Activated T-helper 2 cell treated with anti-CD3 and anti-CD28 coated beads, Interferon-gamma antibody, Interleukin-2, Interleukin-4, amounts not matched to agents 10 μg/mL and 5 μg/mL and 100 μg/mL, durations not matched to agents 14 hours and 24 hours and 36 hours (primary cell): Measurements from ENCODE around the gene RWDD3. TPM values are rescaled to one million over a fixed set of nuclear protein-coding genes. Genes with fewer than 3 reads are reported as not detected.

ENCODE experiments used
- DNase-seq: peaks from one replicate; pipeline ENCODE4 v3.0.0; 2021; ENCODE audit warnings: low spot score
- H3K27ac Mint-ChIP-seq: one replicate; pipeline ENCODE4 v1.8.0; 2021; ENCODE audit warnings: mixed read lengths
- H3K27me3 Mint-ChIP-seq: one replicate; pipeline ENCODE4 v1.8.0; 2021; ENCODE audit warnings: low read depth, mixed read lengths
- H3K36me3 Mint-ChIP-seq: one replicate; pipeline ENCODE4 v1.8.0; 2021; ENCODE audit warnings: low read depth, mixed read lengths
- H3K4me1 Mint-ChIP-seq: one replicate; pipeline ENCODE4 v1.8.0; 2021; ENCODE audit warnings: low read depth, mixed read lengths
- H3K4me3 Mint-ChIP-seq: one replicate; pipeline ENCODE4 v1.8.0; 2021; ENCODE audit warnings: low read depth, mild to moderate bottlenecking, moderate library complexity, mixed read lengths
- H3K9me3 Mint-ChIP-seq: one replicate; pipeline ENCODE4 v1.8.0; 2021; ENCODE audit warnings: mixed read lengths
- intact Hi-C: fragments of 100-400 bp; cut with micrococcal nuclease; formaldehyde crosslinking; loops from one replicate; pipeline ENCODE4 v1.15.1; 2023
- total RNA-seq: library from RNA; stranded (reverse); gene quantifications from 2 replicates; pipeline ENCODE4 v1.2.3, GENCODE V29; 2022

The RWDD3 gene
- total RNA-seq, 1 donor from 2014 or later: 15.5 TPM

DNA sequence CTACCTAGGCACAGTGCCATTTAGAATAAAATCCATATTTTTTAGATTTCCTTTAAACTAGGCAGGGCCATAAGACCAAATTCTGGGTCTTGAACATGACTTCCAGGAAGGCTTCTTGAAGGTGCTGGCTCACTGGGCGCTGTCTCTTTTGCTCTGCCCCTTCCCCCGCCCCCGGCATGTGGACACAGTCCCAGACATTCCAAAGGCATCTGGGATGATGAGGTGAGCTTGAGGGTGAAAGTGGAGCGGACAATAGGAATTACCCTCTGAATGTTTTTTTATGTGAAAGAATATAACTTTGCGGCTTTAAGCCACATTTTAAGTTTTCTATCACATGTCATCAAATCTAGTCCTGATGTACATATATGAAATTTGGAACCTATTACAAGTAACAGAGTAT, 29.4 kb downstream of the RWDD3 start:
- Mint-ChIP-seq H3K4me1 (no peaks in the 10 kb centered on the region), H3K4me3 (no peak overlapping the region), H3K9me3 (no peaks in the 10 kb centered on the region), H3K36me3 (no peaks in the 10 kb centered on the region), H3K27ac (no peak overlapping the region), H3K27me3 (peaks cover 5% of the 10 kb centered on the region)
- intact Hi-C loops: no loop called here
- no peak for DNase-seq

- Mint-ChIP-seq H3K27me3 (peaks cover 3% of the 10 kb centered on the region), H3K4me3 (no peak overlapping the region), H3K9me3 (no peaks in the 10 kb centered on the region), H3K4me1 (no peaks in the 10 kb centered on the region), H3K36me3 (no peaks in the 10 kb centered on the region), H3K27ac (no peak overlapping the region)
- intact Hi-C loops: no loop called here
- DNase-seq: no peak
Observed at GRCh38 chr1:95265106-95265505, 31.1 kb downstream of the RWDD3 start.

DNA sequence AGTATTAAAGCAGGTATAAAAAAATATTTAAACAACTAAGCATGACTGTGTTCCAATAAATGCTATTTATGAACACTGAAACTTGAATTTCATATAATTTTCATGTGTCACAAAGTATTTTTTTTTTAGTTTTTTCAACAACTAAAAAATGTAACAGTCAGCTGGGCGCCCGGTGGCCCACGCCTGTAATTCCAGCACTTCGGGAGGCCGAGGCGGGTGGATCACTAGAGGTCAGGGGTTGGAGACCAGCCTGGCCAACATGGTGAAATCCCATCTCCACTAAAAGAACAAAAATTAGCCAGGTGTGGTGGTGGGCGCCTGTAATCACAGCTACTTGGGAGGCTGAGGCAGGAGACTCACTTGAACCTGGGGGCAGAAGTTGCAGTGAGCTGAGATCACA, 42.4 kb downstream of the RWDD3 start:
- H3K4me3 Mint-ChIP-seq: no peak overlapping the region
- intact Hi-C loops: no loop called here
- no peaks in the 10 kb centered on the region for H3K4me1 Mint-ChIP-seq
- H3K27ac Mint-ChIP-seq: no peak overlapping the region
- H3K9me3 Mint-ChIP-seq: no peaks in the 10 kb centered on the region
- no peak for DNase-seq
- no peaks in the 10 kb centered on the region for H3K27me3 Mint-ChIP-seq
- no peaks in the 10 kb centered on the region for H3K36me3 Mint-ChIP-seq

DNA sequence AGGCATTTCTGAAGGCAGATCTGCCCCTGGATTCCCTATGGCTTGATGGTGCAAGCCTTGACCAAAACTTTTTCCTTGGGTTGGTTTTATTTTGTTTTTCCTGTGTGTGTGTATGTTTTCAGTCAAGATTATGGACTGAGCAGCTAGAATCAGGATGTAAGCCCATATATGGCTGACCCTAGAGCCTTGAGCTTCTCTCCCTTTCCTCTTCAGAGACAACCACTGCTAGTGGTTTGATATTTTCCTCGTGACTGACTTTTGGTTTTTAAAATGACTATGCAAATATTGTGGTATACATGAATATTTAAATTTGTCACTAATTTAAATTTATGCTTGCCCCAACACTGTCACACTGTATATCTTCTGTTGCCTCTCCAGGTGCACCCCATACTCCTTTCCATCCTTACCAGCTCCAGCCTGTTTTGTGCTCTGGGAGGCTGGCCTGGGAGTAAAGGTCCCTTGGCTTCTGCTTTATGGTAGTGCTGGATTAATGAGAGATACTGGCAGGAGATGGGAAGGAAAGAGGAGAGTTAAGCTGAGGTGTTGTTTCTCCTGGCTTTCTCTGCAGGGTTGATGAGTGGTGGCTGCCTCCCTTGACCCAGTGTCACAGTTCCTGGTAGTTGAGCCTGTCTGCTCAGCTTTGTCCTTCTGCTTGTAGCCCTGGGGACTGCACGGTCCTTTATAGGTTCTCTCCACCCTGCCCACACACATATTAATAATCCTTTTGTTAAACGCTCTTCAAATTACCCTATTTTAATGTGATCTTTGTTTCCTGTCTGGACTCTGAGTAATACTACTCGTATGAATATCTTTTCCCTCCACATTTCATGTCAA, 44.4 kb downstream of the RWDD3 start:
- H3K4me1 Mint-ChIP-seq: no peaks in the 10 kb centered on the region
- no peaks in the 10 kb centered on the region for H3K9me3 Mint-ChIP-seq
- no peak overlapping the region for H3K4me3 Mint-ChIP-seq
- no peaks in the 10 kb centered on the region for H3K36me3 Mint-ChIP-seq
- peaks cover 3% of the 10 kb centered on the region for H3K27me3 Mint-ChIP-seq
- intact Hi-C loops: no loop called here
- DNase-seq: no peak
- H3K27ac Mint-ChIP-seq: no peak overlapping the region

GRCh38 chr1:95281781-95282517, 47.9 kb downstream of the RWDD3 start:
- Mint-ChIP-seq H3K27ac (no peak overlapping the region), H3K36me3 (no peaks in the 10 kb centered on the region), H3K4me3 (no peak overlapping the region), H3K4me1 (no peaks in the 10 kb centered on the region), H3K9me3 (no peaks in the 10 kb centered on the region), H3K27me3 (peaks cover 3% of the 10 kb centered on the region)
- DNase-seq: no peak
- intact Hi-C loops: no loop called here

GRCh38 chr1:95282518-95282895, 48.5 kb downstream of the RWDD3 start:
- no peak for DNase-seq
- Mint-ChIP-seq H3K9me3 (no peaks in the 10 kb centered on the region), H3K4me1 (no peaks in the 10 kb centered on the region), H3K27me3 (peaks cover 3% of the 10 kb centered on the region), H3K27ac (no peak overlapping the region), H3K36me3 (no peaks in the 10 kb centered on the region), H3K4me3 (no peak overlapping the region)
- intact Hi-C loops: no loop called here

DNA sequence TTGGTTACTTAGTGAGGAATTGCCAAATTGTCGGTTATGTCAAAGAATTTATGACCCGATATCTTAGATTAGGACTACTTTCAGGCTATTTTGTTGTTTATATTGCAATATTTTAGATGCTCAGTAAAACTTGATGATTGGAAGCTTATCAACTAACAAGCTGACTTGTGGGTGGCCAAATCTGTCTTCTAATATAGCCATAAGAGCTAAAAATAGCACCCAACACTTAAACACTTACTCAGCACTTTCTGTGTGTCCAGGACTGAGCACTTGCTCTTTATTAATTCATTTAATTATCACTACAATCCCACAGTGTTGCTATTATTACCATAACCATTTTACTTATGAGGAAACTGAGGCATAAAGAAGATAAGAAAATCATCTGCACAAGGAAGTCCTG, 50.4 kb downstream of the RWDD3 start:
- H3K4me1 Mint-ChIP-seq: no peaks in the 10 kb centered on the region
- H3K9me3 Mint-ChIP-seq: no peaks in the 10 kb centered on the region
- DNase-seq: no peak
- intact Hi-C loops: no loop called here
- peaks cover 3% of the 10 kb centered on the region for H3K27me3 Mint-ChIP-seq
- H3K27ac Mint-ChIP-seq: no peak overlapping the region
- H3K4me3 Mint-ChIP-seq: no peak overlapping the region
- H3K36me3 Mint-ChIP-seq: no peaks in the 10 kb centered on the region

DNA sequence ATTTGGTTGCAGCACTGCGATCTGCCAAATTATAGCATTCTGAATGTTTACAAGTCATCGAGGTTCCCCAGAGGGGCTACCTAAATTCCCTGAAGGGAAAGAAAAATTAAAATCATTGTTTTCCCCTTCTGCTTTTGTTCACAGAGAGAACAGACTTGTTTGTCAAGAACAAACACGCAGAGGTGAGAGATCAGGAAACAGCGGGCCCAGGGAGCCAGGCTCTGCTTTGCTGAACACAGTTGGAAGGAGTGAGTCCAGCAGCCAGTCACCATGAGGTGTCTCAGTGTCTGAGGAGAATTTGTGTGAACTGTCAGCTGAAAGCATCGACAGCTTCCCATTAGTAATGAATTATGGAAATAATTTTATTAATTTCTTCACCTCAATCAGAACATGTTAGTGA, 52.5 kb downstream of the RWDD3 start:
- intact Hi-C loops: no loop called here

GRCh38 chr1:95287081-95287480, 53.1 kb downstream of the RWDD3 start:
- intact Hi-C loops: no loop called here
- H3K36me3 Mint-ChIP-seq: no peaks in the 10 kb centered on the region
- DNase-seq: no peak
- H3K27me3 Mint-ChIP-seq: peaks cover 3% of the 10 kb centered on the region
- H3K9me3 Mint-ChIP-seq: no peaks in the 10 kb centered on the region
- H3K27ac Mint-ChIP-seq: no peak overlapping the region
- H3K4me3 Mint-ChIP-seq: no peak overlapping the region
- H3K4me1 Mint-ChIP-seq: no peaks in the 10 kb centered on the region

More for the DNA sequence above, 52.5 kb downstream of the RWDD3 start:
- DNase-seq: no peak
- no peak overlapping the region for H3K27ac Mint-ChIP-seq
- no peaks in the 10 kb centered on the region for H3K9me3 Mint-ChIP-seq
- H3K4me3 Mint-ChIP-seq: no peak overlapping the region
- H3K27me3 Mint-ChIP-seq: peaks cover 3% of the 10 kb centered on the region
- H3K36me3 Mint-ChIP-seq: no peaks in the 10 kb centered on the region
- H3K4me1 Mint-ChIP-seq: no peaks in the 10 kb centered on the region

GRCh38 chr1:95287825-95288224, 53.8 kb downstream of the RWDD3 start:
- H3K9me3 Mint-ChIP-seq: no peaks in the 10 kb centered on the region
- peaks cover 3% of the 10 kb centered on the region for H3K27me3 Mint-ChIP-seq
- H3K4me1 Mint-ChIP-seq: no peaks in the 10 kb centered on the region
- intact Hi-C loops: no loop called here
- no peak overlapping the region for H3K27ac Mint-ChIP-seq
- H3K36me3 Mint-ChIP-seq: no peaks in the 10 kb centered on the region
- no peak for DNase-seq
- H3K4me3 Mint-ChIP-seq: no peak overlapping the region

Other genes starting within 250 kb of the RWDD3 start
- gene ALG14, start 161.3 kb upstream of the RWDD3 start, total RNA-seq: 2.4 and 3.1 TPM in 2 replicates
- not detected in 2 replicates for gene TLCD4, start 116.9 kb upstream of the RWDD3 start, total RNA-seq